Ecto neural progenitor cell (in vitro differentiated cells): ENCODE data around the gene HMGA1.

ENCODE experiments used
- DNase-seq: peaks from one replicate; pipeline ENCODE4 v3.0.0-alpha.2; 2018; ENCODE audit warnings: low spot score

The HMGA1 gene

GRCh38 chr6:34236443-34237315, at the start of gene HMGA1:
HMGA1 (plus strand) TSS chr6:34236873; CDS start chr6:34240781, 3,908 bp downstream.
- peak; percentile 94 for DNase-seq

GRCh38 chr6:34189806-34190503, 46.7 kb upstream of the HMGA1 start:
- DNase-seq, result no peak

- DNase-seq, result no peak
These were observed 46.1 kb upstream of the HMGA1 start for GRCh38 chr6:34190504-34191122.

- DNase-seq, result no peak
These were observed 41.9 kb upstream of the HMGA1 start for GRCh38 chr6:34194772-34195171.

- DNase-seq, result no peak
These were observed 41.0 kb upstream of the HMGA1 start for GRCh38 chr6:34195726-34196115.

GRCh38 chr6:34196116-34196832, 40.4 kb upstream of the HMGA1 start:
- DNase-seq, result peak; percentile 84

GRCh38 chr6:34196833-34197195, 39.9 kb upstream of the HMGA1 start:
- DNase-seq, result no peak

GRCh38 chr6:34200340-34200971, 36.2 kb upstream of the HMGA1 start:
- no peak for DNase-seq

GRCh38 chr6:34201455-34202107, 35.1 kb upstream of the HMGA1 start:
- no peak for DNase-seq

- DNase-seq, result peak; percentile 64
These were observed 34.1 kb upstream of the HMGA1 start for GRCh38 chr6:34202329-34203201.

GRCh38 chr6:34204693-34205092, 32.0 kb upstream of the HMGA1 start:
- no peak for DNase-seq

- DNase-seq, result no peak
These were observed 31.2 kb upstream of the HMGA1 start for GRCh38 chr6:34205466-34205865.

GRCh38 chr6:34205916-34206315, 30.8 kb upstream of the HMGA1 start:
- DNase-seq, result no peak

- DNase-seq, result no peak
These were observed 29.9 kb upstream of the HMGA1 start for GRCh38 chr6:34206726-34207125.

GRCh38 chr6:34207695-34208443, 28.8 kb upstream of the HMGA1 start:
- DNase-seq, result no peak

GRCh38 chr6:34213772-34214171, 22.9 kb upstream of the HMGA1 start:
- no peak for DNase-seq

GRCh38 chr6:34218691-34219090, 18.0 kb upstream of the HMGA1 start:
- no peak for DNase-seq

- peak; percentile 66 for DNase-seq
These were observed 13.2 kb upstream of the HMGA1 start for GRCh38 chr6:34223381-34223955.
